Neuronal stem cell (in vitro differentiated cells): ENCODE results near the gene CSNK1D.
A peak's percentile ranks its signal among the peaks of the same experiment; 100 is the strongest.
"Not testable (repeated sequence)": the region's sequence is repeated elsewhere in the genome, so short reads cannot be mapped to it uniquely, and the experiment has no call there.

Experiments
- DNase-seq: peaks from one replicate; pipeline ENCODE4 v3.0.0-alpha.2; 2013; ENCODE audit warnings: low spot score
- H2AFZ ChIP-seq: one replicate; pipeline ENCODE4 v1.6.1; 2013; ENCODE audit warnings: mild to moderate bottlenecking, low read length, inconsistent platforms
- H2AK5ac ChIP-seq: 2 replicates; pipeline ENCODE4 v1.6.1; 2013; ENCODE audit warnings: low read depth, mild to moderate bottlenecking, inconsistent platforms, low read length, moderate library complexity, mixed read lengths
- H2BK120ac ChIP-seq: 2 replicates; pipeline ENCODE4 v1.6.1; 2013; ENCODE audit warnings: low read depth, mild to moderate bottlenecking, inconsistent platforms, low read length, moderate library complexity, mixed read lengths
- H2BK12ac ChIP-seq: one replicate; pipeline ENCODE4 v1.6.1; 2013; ENCODE audit warnings: low read length, inconsistent platforms
- H2BK15ac ChIP-seq: 2 replicates; pipeline ENCODE4 v1.6.1; 2013; ENCODE audit warnings: mild to moderate bottlenecking, low read length, inconsistent platforms, mixed read lengths
- H2BK5ac ChIP-seq: one replicate; pipeline ENCODE4 v1.6.1; 2013; ENCODE audit warnings: inconsistent platforms, mild to moderate bottlenecking, low read length, moderate library complexity
- H3K14ac ChIP-seq: one replicate; pipeline ENCODE4 v1.6.1; 2013; ENCODE audit warnings: low read length, inconsistent platforms
- H3K18ac ChIP-seq: 2 replicates; pipeline ENCODE4 v1.6.1; 2013; ENCODE audit warnings: low read length, inconsistent platforms
- H3K23ac ChIP-seq: 2 replicates; pipeline ENCODE4 v1.6.1; 2013; ENCODE audit warnings: low read depth, mild to moderate bottlenecking, mixed read lengths, low read length, inconsistent platforms; ENCODE audit not compliant: poor library complexity
- H3K27ac ChIP-seq: replicated peaks from 3 replicates; pipeline ENCODE4 v1.5.1; 2013; ENCODE audit warnings: low read length, inconsistent platforms
- H3K27me3 ChIP-seq, 3 experiments: 2 replicates each; pipeline ENCODE4 v1.6.1; 2013; ENCODE audit warnings: low read length in 3 of 3, mild to moderate bottlenecking in 2 of 3, inconsistent platforms in 1 of 3, low read depth in 1 of 3, mixed read lengths in 1 of 3, moderate library complexity in 1 of 3; ENCODE audit not compliant: control insufficient read depth in 3 of 3, insufficient read depth in 3 of 3
- H3K36me3 ChIP-seq, 2 donors: replicated peaks in 1 of 2; 2 replicates each; pipeline ENCODE4 v1.6.1; 2013; ENCODE audit warnings: low read length in 2 of 2; ENCODE audit not compliant: control insufficient read depth in 2 of 2, insufficient read depth in 2 of 2
- H3K4ac ChIP-seq: 2 replicates; pipeline ENCODE4 v1.6.1; 2013; ENCODE audit warnings: inconsistent platforms, mild to moderate bottlenecking, low read length, moderate library complexity
- H3K4me1 ChIP-seq, 2 donors: 1 replicate in 1 of 2; 2 replicates in 1 of 2; pipeline ENCODE4 v1.6.1; 2013; ENCODE audit warnings: low read length in 2 of 2, low read depth in 1 of 2; ENCODE audit not compliant: control insufficient read depth in 2 of 2, insufficient read depth in 1 of 2
- H3K4me2 ChIP-seq: one replicate; pipeline ENCODE4 v1.6.1; 2013; ENCODE audit warnings: mild to moderate bottlenecking, low read length, inconsistent platforms; ENCODE audit not compliant: insufficient read depth, poor library complexity, severe bottlenecking
- H3K4me3 ChIP-seq, 2 donors: 2 replicates each; pipeline ENCODE4 v1.5.1; 2013; ENCODE audit warnings: low read length in 2 of 2, mild to moderate bottlenecking in 2 of 2, inconsistent platforms in 1 of 2, moderate library complexity in 1 of 2
- H3K79me1 ChIP-seq: one replicate; pipeline ENCODE4 v1.6.1; 2013; ENCODE audit warnings: low read depth, mild to moderate bottlenecking, inconsistent platforms, low read length, moderate library complexity
- H3K9ac ChIP-seq: one replicate; pipeline ENCODE4 v1.6.1; 2013; ENCODE audit warnings: mild to moderate bottlenecking, low read depth, low read length, inconsistent platforms; ENCODE audit not compliant: poor library complexity
- H3K9me3 ChIP-seq, 2 donors: replicated peaks in 1 of 2; 2 replicates each; pipeline versions ENCODE3 to v1.6.1; 2013; ENCODE audit warnings: low read length in 2 of 2, mild to moderate bottlenecking in 2 of 2, inconsistent platforms in 1 of 2, low read depth in 1 of 2, mixed read lengths in 1 of 2, moderate library complexity in 1 of 2; ENCODE audit not compliant: control insufficient read depth in 2 of 2, insufficient read depth in 1 of 2
- H4K8ac ChIP-seq: one replicate; pipeline ENCODE4 v1.6.1; 2013; ENCODE audit warnings: low read depth, mild to moderate bottlenecking, inconsistent platforms, low read length, moderate library complexity
- H4K91ac ChIP-seq: one replicate; pipeline ENCODE4 v1.6.1; 2013; ENCODE audit warnings: low read length, low read depth, mild to moderate bottlenecking, inconsistent platforms; ENCODE audit not compliant: poor library complexity
- WGBS, 2 donors: extraction: QIAGEN DNeasy Blood & Tissue Kit; methylation state at CpG; one replicate each; pipeline ENCODE4 v1.1.7; 2013; ENCODE audit warnings: missing lambda C conversion rate in 2 of 2, mixed read lengths in 1 of 2; ENCODE audit not compliant: insufficient read length in 2 of 2, insufficient replicate concordance in 1 of 2; ENCODE audit errors: extremely low coverage in 2 of 2; 5-methylcytosine and 5-hydroxymethylcytosine counted together

The CSNK1D gene

DNA sequence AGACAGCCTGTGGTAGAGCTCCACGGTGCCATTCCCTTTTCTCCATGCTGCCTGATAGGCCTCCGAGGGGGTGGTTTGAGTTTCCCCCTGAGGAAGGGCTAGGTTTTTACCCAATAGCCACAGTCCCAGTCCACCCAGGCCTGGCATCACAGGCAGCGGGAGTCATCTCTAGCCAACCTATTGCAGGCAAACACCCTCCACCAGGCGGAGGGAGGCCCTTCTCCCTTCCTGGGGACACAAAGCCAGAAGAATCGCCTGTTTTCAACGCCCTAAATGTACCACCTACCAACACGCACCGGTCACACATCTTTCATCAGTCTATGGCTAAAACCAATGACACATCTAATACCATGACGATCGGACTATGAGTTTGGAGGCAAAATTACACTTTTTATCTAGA is 7.4 kb downstream of the CSNK1D start:
- Histone ChIP-seq H4K91ac (no peak overlapping the region), H2AK5ac (no peak overlapping the region), H2BK120ac (no peak overlapping the region), H3K18ac (no peak overlapping the region), H4K8ac (peak overlapping the region; percentile 66), H3K9ac (no peak overlapping the region), H3K23ac (peak overlapping the region; percentile 5), H2BK5ac (no peak overlapping the region), H3K27ac (no peak overlapping the region), H2BK12ac (no peak overlapping the region), H3K14ac (no peak overlapping the region), H3K4me3 (no peak overlapping the region), H3K79me1 (peaks cover 20% of the 10 kb centered on the region), H2BK15ac (no peak overlapping the region), H3K27me3 (no peaks in the 10 kb centered on the region), H3K4me1 (peaks cover 0 to 6% of the 10 kb centered on the region in 2 donors), H3K9me3 (peaks cover 0 to under 1% of the 10 kb centered on the region in 2 donors), H3K4ac (no peak overlapping the region), H2AFZ (no peak overlapping the region), H3K36me3 (peaks cover 50 to 98% of the 10 kb centered on the region in 2 donors), H3K4me2 (no peak overlapping the region)
- DNase-seq = no peak
- no CpG with 5 or more reads among the region's 10 CpGs for WGBS, 2 donors

DNA sequence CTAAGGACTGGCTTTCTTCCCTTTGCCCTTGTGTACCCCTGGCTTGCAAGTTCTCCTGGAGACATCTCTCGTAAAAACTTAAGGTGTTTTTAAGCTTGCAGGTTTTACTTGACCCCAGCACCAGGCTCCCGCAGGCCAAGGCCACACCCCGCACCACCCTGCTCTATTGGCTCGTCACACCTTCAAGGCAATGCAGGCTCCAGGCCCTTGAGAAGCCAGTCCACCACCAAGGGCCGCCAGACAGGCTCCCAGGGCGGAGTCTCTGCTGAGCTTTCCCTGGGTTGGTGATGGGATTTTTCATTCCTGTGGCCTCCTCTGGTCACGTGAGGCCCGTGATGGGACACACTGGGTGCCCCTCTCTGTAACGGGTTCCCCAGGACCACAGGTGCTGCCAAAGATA is 9.9 kb downstream of the CSNK1D start:
- Histone ChIP-seq H3K4me2 (no peak overlapping the region), H3K14ac (no peak overlapping the region), H3K4me1 (no peaks in the 10 kb centered on the region), H2AFZ (no peak overlapping the region), H4K91ac (no peak overlapping the region), H2BK5ac (no peak overlapping the region), H3K4me3 (no peak overlapping the region), H3K79me1 (peaks cover 18% of the 10 kb centered on the region), H3K9ac (no peak overlapping the region), H3K9me3 (peaks cover 0 to 5% of the 10 kb centered on the region in 2 donors), H2BK120ac (no peak overlapping the region), H2BK12ac (no peak overlapping the region), H4K8ac (no peak overlapping the region), H3K27me3 (no peaks in the 10 kb centered on the region), H3K36me3 (peaks cover 63 to 98% of the 10 kb centered on the region in 2 donors), H2AK5ac (no peak overlapping the region), H3K27ac (no peak overlapping the region), H3K23ac (no peak overlapping the region), H2BK15ac (no peak overlapping the region), H3K18ac (no peak overlapping the region), H3K4ac (no peak overlapping the region)
- DNase-seq = no peak
- WGBS, 2 donors = no CpG with 5 or more reads among the region's 9 CpGs

DNA sequence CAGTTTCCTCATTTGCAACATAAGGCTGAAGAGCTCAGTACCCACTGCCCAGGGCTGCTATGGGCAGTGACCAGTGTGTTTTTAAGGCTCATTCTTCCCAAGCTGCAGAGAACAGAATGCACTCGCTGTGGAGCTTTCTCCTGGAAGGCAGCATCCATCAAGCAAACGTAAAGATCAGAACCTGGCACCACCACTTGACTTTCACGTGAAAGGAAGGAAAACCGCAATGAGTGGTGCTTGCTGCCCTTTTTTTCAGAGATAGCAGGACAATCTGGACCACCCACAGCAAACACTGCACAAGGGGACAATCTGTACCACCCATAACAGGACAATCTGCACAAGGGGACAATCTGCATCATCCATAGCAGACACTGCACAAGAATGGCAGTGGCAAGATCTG is 11.2 kb downstream of the CSNK1D start:
- Histone ChIP-seq H2AK5ac (no peak overlapping the region), H3K18ac (no peak overlapping the region), H3K9me3 (peaks cover 0 to 5% of the 10 kb centered on the region in 2 donors), H2BK120ac (no peak overlapping the region), H2BK15ac (no peak overlapping the region), H3K14ac (no peak overlapping the region), H2BK12ac (no peak overlapping the region), H4K8ac (no peak overlapping the region), H3K4ac (no peak overlapping the region), H3K27ac (no peak overlapping the region), H3K79me1 (peaks cover 12% of the 10 kb centered on the region), H3K27me3 (no peaks in the 10 kb centered on the region), H3K4me1 (no peaks in the 10 kb centered on the region), H3K23ac (no peak overlapping the region), H3K4me2 (no peak overlapping the region), H2AFZ (no peak overlapping the region), H3K36me3 (peaks cover 71 to 98% of the 10 kb centered on the region in 2 donors), H3K9ac (no peak overlapping the region), H2BK5ac (no peak overlapping the region), H4K91ac (no peak overlapping the region), H3K4me3 (no peak overlapping the region)
- WGBS, 2 donors = no CpG with 5 or more reads among the region's 4 CpGs
- DNase-seq = no peak

DNA sequence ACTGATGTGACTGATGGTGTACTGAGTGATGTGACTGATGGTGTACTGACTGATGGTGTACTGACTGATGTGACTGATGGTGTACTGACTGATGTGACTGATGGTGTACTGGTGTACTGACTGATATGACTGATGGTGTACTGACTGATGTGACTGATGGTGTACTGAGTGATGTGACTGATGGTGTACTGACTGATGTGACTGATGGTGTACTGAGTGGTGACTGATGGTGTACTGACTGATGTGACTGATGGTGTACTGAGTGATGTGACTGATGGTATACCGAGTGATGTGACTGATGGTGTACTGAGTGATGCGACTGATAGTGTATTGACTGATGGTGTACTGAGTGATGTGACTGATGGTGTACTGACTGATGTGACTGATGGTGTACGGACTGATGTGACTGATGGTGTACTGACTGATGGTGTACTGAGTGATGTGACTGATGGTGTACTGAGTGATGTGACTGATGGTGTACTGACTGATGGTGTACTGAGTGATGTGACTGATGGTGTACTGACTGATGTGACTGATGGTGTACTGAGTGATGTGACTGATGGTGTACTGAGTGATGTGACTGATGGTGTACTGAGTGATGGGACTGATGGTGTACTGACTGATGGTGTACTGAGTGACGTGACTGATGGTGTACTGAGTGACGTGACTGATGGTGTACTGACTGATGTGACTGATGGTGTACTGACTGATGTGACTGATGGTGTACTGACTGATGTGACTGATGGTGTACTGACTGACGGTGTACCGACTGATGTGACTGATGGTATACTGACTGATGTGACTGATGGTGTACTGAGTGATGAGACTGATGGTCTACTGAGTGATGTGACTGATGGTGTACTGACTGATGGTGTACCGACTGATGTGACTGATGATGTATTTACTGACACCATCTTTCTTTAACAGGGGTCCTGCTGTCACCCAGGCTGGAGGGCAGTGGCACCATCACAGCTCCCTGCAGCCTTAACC is 13.2 kb downstream of the CSNK1D start:
- H2BK120ac ChIP-seq, H2AFZ ChIP-seq, DNase-seq, H4K8ac ChIP-seq, H3K18ac ChIP-seq, H3K9ac ChIP-seq, H3K27ac ChIP-seq, H2BK12ac ChIP-seq, H3K4me1 ChIP-seq, H3K14ac ChIP-seq, H3K4me3 ChIP-seq, H2AK5ac ChIP-seq, H3K4me2 ChIP-seq, H2BK5ac ChIP-seq, H3K9me3 ChIP-seq, H3K4ac ChIP-seq, H3K27me3 ChIP-seq, H2BK15ac ChIP-seq, H3K79me1 ChIP-seq, H3K23ac ChIP-seq: not testable (repeated sequence)
- Histone ChIP-seq H3K36me3 (peaks cover 71 to 100% of the 10 kb centered on the region in 2 donors), H4K91ac (peak overlapping the region; percentile 68)
- WGBS, 2 donors = no CpG with 5 or more reads among the region's 8 CpGs
